ENCODE data around the gene ADAMTS8. TPM values are rescaled to one million over a fixed set of nuclear protein-coding genes. Genes with fewer than 3 reads are reported as not detected.

ADAMTS8 gene
- total RNA-seq, 1 donor from 2014 or later, result 39.1 TPM

DNA sequence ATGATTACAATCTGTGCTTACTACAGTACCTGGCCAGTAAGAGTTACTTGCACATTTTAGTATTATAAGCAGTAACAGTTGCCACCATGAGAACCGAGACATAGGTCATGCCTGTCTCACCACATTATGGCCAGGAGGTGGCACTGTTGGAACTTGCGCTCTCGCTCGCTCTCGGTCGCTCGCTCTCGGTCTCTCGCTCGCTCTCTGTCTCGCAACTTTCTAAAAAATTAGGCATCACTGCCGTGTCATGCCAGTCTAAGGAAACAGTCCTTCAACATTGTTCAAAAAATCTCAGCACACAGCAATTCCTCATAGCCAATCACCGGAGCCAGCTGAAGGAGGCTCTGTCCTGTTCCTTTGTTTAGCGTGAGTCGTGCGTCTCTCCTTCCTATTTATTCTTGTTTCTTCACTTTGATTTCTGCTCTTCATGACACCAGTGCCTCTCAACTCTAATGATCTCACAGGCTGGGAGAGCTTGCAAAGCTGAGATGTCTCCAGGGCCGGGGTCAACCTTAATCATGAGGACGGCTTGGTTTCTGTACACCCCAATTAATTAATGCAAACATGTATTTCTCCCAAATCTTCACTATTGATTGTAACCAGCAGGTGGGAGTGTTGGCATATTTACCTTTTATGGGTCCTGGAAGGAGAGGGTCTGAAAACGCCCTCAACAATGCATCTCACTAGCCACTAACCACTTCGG is 6.3 kb upstream of the ADAMTS8 start:
- TF ChIP-seq, protein P1, sequence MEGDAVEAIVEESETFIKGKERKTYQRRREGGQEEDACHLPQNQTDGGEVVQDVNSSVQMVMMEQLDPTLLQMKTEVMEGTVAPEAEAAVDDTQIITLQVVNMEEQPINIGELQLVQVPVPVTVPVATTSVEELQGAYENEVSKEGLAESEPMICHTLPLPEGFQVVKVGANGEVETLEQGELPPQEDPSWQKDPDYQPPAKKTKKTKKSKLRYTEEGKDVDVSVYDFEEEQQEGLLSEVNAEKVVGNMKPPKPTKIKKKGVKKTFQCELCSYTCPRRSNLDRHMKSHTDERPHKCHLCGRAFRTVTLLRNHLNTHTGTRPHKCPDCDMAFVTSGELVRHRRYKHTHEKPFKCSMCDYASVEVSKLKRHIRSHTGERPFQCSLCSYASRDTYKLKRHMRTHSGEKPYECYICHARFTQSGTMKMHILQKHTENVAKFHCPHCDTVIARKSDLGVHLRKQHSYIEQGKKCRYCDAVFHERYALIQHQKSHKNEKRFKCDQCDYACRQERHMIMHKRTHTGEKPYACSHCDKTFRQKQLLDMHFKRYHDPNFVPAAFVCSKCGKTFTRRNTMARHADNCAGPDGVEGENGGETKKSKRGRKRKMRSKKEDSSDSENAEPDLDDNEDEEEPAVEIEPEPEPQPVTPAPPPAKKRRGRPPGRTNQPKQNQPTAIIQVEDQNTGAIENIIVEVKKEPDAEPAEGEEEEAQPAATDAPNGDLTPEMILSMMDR (IDR thresholded peaks at IDR 0.05), result peak; percentile 77
- H3K4me3 ChIP-seq, result peak overlapping the region; percentile 75
- no peaks in the 10 kb centered on the region for H3K9me3 ChIP-seq
- H3K4me1 ChIP-seq, result peaks cover 8% of the 10 kb centered on the region
- peaks cover 6% of the 10 kb centered on the region for H3K27me3 ChIP-seq
- peak; percentile 78 for DNase-seq
- no peaks in the 10 kb centered on the region for H3K36me3 ChIP-seq
- H3K27ac ChIP-seq, result peak overlapping the region; percentile 62
- intact Hi-C loops (cut with DNase I), result no loop called here
- ATAC-seq, result peak; percentile 96

DNA sequence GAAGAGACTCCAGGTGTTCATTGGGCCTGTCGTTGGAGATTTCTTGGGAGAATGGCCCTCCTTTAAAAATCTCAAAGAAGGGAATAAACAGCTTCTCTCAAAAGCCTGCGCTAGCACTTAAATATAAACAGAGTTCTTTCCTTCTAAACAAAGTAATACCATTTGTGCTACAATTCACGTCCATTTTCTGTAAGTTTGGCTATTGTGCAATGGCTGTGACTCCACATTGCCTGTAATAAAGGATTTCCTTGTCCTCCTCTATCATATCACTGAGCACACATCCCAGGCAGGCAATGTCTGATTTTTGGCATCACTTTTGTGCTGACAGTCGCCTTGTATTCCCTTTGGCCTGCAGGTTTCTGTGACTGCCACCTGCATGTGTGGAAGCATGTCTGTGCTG is 4.9 kb upstream of the ADAMTS8 start:
- DNase-seq, result no peak
- no peaks in the 10 kb centered on the region for H3K36me3 ChIP-seq
- ATAC-seq, result no peak
- no peaks in the 10 kb centered on the region for H3K9me3 ChIP-seq
- H3K27me3 ChIP-seq, result peaks cover 15% of the 10 kb centered on the region
- H3K4me3 ChIP-seq, result no peak overlapping the region
- H3K4me1 ChIP-seq, result peaks cover 8% of the 10 kb centered on the region
- H3K27ac ChIP-seq, result no peak overlapping the region
- intact Hi-C loops (cut with DNase I), result no loop called here
- TF ChIP-seq, protein P1 (IDR thresholded peaks at IDR 0.05), result no peak

DNA sequence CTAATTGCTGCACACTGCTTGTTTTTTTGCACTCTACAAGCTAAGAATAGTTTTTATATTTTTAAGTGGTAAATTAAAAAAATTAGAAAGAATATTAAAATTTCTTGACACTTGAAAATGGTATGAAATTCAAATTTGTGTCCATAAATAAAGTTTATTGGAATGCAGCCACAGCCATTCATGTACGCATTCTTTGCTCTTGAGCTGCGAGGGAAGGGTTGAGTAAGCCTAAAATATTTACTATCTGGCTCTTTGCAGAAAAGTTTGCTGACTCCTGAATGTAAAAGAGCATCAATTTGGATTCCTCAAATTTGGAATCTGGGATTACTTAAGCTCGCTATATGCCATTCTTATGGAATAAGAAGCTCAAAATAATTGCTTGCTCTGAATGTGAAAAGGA is 3.4 kb upstream of the ADAMTS8 start:
- intact Hi-C loops (cut with DNase I), result no loop called here
- no peaks in the 10 kb centered on the region for H3K9me3 ChIP-seq

DNA sequence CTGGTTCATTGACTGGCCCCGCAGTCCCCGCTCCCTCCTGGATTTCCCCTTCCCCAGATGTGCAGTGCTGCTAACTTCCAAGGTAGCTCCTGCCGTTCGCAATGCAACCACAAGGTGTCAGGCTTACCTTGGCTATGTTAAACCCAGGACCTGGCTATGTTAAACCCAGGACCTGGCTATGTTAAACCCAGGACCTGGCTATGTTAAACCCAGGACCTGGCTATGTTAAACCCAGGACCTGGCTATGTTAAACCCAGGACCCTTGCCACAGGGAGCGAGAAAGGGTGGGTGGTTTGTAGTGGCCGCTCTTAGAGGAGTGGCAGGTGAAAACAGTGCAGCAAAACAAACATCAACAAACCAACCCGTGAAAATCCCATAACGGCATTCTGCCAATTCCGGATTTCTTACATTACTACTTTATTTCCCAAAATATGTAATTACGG is 2.9 kb upstream of the ADAMTS8 start:
- Histone ChIP-seq H3K27ac (no peak overlapping the region), H3K27me3 (peaks cover 29% of the 10 kb centered on the region), H3K4me3 (no peak overlapping the region), H3K36me3 (no peaks in the 10 kb centered on the region), H3K4me1 (peaks cover 13% of the 10 kb centered on the region), H3K9me3 (no peaks in the 10 kb centered on the region)
- intact Hi-C loops (cut with DNase I), result no loop called here
- TF ChIP-seq, protein P1 (IDR thresholded peaks at IDR 0.05), result peak; percentile 60
- ATAC-seq, result peak; percentile 76
- DNase-seq, result peak; percentile 75

More for the DNA sequence above, 3.4 kb upstream of the ADAMTS8 start:
- H3K27me3 ChIP-seq, result peaks cover 25% of the 10 kb centered on the region
- H3K4me3 ChIP-seq, result no peak overlapping the region
- H3K4me1 ChIP-seq, result peaks cover 13% of the 10 kb centered on the region
- no peaks in the 10 kb centered on the region for H3K36me3 ChIP-seq
- TF ChIP-seq, protein P1 (IDR thresholded peaks at IDR 0.05), result no peak
- ATAC-seq (no peak), DNase-seq (no peak)
- H3K27ac ChIP-seq, result no peak overlapping the region

DNA sequence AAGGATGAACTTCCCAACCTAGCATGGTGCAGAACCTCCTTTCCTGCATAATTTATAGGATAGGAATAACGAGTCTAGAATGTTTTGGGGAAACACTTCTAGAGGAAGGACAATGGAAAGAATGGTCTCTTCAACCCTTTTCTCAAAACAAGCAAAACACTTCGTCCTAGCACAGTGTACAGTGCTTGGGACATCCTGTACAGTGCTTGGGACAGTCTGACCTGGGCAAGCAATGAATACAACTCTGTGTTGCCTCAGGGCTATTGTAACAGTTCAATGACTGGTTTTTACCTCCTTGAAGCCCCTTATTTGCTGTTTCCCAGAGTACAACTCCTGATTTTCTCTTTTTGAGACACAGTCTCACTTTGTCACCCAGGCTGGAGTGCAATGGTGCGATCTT is 1.6 kb upstream of the ADAMTS8 start:
- Histone ChIP-seq H3K36me3 (no peaks in the 10 kb centered on the region), H3K4me1 (peaks cover 5% of the 10 kb centered on the region), H3K4me3 (no peak overlapping the region), H3K9me3 (no peaks in the 10 kb centered on the region), H3K27me3 (peaks cover 29% of the 10 kb centered on the region), H3K27ac (no peak overlapping the region)
- TF ChIP-seq, protein P1 (IDR thresholded peaks at IDR 0.05), result no peak
- ATAC-seq (no peak), DNase-seq (no peak)
- intact Hi-C loops (cut with DNase I), result loop anchor here (10.0 kb wide), 1 partner anchor 215 kb away; no protein-coding TSS in a partner anchor
